ENCODE results near the gene C1GALT1. TPM values are rescaled to one million over a fixed set of nuclear protein-coding genes. Genes with fewer than 3 reads are reported as not detected.
A peak's percentile ranks its signal among the peaks of the same experiment; 100 is the strongest.

The C1GALT1 gene
- total RNA-seq, 1 experiment from 2014 or later, result 106 TPM

- ChIA-PET CTCF (interaction anchor here (0.8 kb wide), 1 partner anchor 36 kb away, joined by 3 read pairs; no protein-coding TSS in a partner anchor), POLR2A (no interaction called here)
- Mint-ChIP-seq H3K4me1 (peaks cover 43% of the 10 kb centered on the region), H3K27me3 (ENCODE audit: low read depth) (no peaks in the 10 kb centered on the region), H3K9me3 (peaks cover 11% of the 10 kb centered on the region), H3K27ac (peak overlapping the region; percentile 57; the same call in 1 of the 2 replicates), H3K4me3 (no peak overlapping the region), H3K36me3 (peaks cover 20% of the 10 kb centered on the region)
- no peak for DNase-seq (ENCODE audit: low spot score)
- no peak for ATAC-seq
- TF ChIP-seq IRF2 (CRISPR knock-in tag; IDR thresholded peaks at IDR 0.05; ENCODE audit: borderline replicate concordance, low read depth) (no peak), OVOL2 (CRISPR knock-in tag; IDR thresholded peaks at IDR 0.05; ENCODE audit: borderline replicate concordance) (no peak), ZNF281 (CRISPR knock-in tag; IDR thresholded peaks at IDR 0.05) (no peak), TEAD4 (CRISPR knock-in tag; IDR thresholded peaks at IDR 0.05) (no peak)
- TF ChIP-seq, protein P1, sequence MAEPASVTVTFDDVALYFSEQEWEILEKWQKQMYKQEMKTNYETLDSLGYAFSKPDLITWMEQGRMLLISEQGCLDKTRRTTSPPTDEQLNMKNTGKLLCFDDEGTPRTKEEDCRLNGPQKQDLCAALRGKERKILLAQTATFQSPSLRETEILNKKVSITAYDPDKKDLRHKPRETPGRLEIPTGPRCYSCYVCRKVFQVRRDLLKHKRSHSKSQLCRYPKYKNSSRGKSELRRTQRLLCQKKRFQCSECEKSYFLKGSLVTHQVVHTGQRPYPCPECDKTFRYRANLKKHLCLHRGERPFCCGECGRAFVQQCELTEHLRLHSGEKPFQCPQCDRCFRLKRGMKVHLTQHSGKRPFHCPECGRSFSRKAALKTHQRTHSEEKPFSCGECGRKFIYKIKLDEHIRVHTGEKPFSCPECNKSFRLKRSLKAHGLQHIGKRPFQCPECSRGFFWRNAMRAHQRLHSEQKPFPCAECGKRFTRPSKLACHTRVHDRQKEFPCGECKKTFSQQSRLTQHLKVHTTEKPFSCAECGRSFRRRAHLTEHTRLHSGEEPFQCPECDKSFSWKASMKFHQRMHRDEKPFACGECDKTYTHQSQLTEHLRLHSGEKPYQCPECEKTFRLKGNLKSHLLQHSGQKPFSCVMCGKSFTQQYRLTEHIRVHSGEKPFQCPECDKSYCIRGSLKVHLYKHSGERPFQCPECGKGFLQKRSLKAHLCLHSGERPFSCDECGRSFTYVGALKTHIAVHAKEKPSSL (CRISPR knock-in tag; conservative IDR thresholded peaks at IDR 0.05), result no peak
- TF ChIP-seq, protein P2, sequence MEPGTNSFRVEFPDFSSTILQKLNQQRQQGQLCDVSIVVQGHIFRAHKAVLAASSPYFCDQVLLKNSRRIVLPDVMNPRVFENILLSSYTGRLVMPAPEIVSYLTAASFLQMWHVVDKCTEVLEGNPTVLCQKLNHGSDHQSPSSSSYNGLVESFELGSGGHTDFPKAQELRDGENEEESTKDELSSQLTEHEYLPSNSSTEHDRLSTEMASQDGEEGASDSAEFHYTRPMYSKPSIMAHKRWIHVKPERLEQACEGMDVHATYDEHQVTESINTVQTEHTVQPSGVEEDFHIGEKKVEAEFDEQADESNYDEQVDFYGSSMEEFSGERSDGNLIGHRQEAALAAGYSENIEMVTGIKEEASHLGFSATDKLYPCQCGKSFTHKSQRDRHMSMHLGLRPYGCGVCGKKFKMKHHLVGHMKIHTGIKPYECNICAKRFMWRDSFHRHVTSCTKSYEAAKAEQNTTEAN (CRISPR knock-in tag; IDR thresholded peaks at IDR 0.05), result no peak
Measured at GRCh38 chr7:7257899-7258692, 75.8 kb downstream of the C1GALT1 start.

DNA sequence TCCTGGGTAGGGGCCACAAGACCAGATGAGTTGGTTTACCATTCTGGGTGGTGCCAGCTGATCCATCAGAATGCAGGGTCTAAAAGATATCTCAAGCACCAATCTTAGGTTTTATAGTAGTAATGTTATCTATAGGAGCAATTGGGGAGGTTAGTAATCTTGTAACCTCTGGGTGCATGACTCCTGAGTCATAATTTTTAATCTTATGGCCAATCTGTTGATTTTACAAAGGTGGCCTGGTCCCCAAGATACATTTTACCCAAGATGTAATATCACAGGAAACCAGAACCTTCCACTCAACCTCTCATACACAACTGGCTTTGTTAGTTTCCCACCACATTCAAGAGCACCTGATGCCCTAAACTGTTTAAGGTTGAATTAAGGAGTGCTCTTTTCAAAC is 79.5 kb downstream of the C1GALT1 start:
- ChIA-PET CTCF (interaction anchor here (1.0 kb wide), 1 partner anchor 80 kb away, joined by 4 read pairs; the partner anchor contains the start of gene C1GALT1), POLR2A (no interaction called here)
- Mint-ChIP-seq H3K9me3 (peaks cover 21% of the 10 kb centered on the region), H3K36me3 (peaks cover 17% of the 10 kb centered on the region), H3K4me1 (peaks cover 47% of the 10 kb centered on the region), H3K27ac (no peak overlapping the region), H3K4me3 (no peak overlapping the region), H3K27me3 (ENCODE audit: low read depth) (no peaks in the 10 kb centered on the region)
- ATAC-seq (no peak), DNase-seq (ENCODE audit: low spot score) (no peak)
- TF ChIP-seq CBFB (CRISPR knock-in tag; IDR thresholded peaks at IDR 0.05; ENCODE audit: low read depth) (no peak), ZNF281 (CRISPR knock-in tag; IDR thresholded peaks at IDR 0.05) (no peak), TP53 (CRISPR knock-in tag; IDR thresholded peaks at IDR 0.05) (no peak), ATF6 (CRISPR knock-in tag; IDR thresholded peaks at IDR 0.05) (no peak), SP1 (CRISPR knock-in tag; conservative IDR thresholded peaks at IDR 0.05) (no peak), USF1 (CRISPR knock-in tag; IDR thresholded peaks at IDR 0.05) (no peak), FOXP4 (CRISPR knock-in tag; IDR thresholded peaks at IDR 0.05) (no peak), TEAD1 (CRISPR knock-in tag; IDR thresholded peaks at IDR 0.05) (no peak)
- TF ChIP-seq, protein P3, sequence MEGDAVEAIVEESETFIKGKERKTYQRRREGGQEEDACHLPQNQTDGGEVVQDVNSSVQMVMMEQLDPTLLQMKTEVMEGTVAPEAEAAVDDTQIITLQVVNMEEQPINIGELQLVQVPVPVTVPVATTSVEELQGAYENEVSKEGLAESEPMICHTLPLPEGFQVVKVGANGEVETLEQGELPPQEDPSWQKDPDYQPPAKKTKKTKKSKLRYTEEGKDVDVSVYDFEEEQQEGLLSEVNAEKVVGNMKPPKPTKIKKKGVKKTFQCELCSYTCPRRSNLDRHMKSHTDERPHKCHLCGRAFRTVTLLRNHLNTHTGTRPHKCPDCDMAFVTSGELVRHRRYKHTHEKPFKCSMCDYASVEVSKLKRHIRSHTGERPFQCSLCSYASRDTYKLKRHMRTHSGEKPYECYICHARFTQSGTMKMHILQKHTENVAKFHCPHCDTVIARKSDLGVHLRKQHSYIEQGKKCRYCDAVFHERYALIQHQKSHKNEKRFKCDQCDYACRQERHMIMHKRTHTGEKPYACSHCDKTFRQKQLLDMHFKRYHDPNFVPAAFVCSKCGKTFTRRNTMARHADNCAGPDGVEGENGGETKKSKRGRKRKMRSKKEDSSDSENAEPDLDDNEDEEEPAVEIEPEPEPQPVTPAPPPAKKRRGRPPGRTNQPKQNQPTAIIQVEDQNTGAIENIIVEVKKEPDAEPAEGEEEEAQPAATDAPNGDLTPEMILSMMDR (IDR thresholded peaks at IDR 0.05), result no peak
- TF ChIP-seq, protein P4, sequence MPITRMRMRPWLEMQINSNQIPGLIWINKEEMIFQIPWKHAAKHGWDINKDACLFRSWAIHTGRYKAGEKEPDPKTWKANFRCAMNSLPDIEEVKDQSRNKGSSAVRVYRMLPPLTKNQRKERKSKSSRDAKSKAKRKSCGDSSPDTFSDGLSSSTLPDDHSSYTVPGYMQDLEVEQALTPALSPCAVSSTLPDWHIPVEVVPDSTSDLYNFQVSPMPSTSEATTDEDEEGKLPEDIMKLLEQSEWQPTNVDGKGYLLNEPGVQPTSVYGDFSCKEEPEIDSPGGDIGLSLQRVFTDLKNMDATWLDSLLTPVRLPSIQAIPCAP (CRISPR knock-in tag; IDR thresholded peaks at IDR 0.05), result no peak

Data from WTC11 (cell line).